ENCODE results near the gene UTRN. TPM values are rescaled to one million over a fixed set of nuclear protein-coding genes. Genes with fewer than 3 reads are reported as not detected.
A peak's percentile ranks its signal among the peaks of the same experiment; 100 is the strongest.

The UTRN gene
- total RNA-seq, 1 experiment from 2014 or later: 23.6 TPM

GRCh38 chr6:144283646-144284477 lies 1.3 kb upstream of the UTRN start:
- peak; percentile 41 for DNase-seq (ENCODE audit: low spot score)

- DNase-seq (ENCODE audit: low spot score): no peak
Measured at GRCh38 chr6:144284478-144284782, 705 bp upstream of the UTRN start.

- peak; percentile 59 for DNase-seq (ENCODE audit: low spot score)
Measured at GRCh38 chr6:144285548-144285797, 338 bp downstream of the UTRN start.

GRCh38 chr6:144285798-144286502 lies 815 bp downstream of the UTRN start:
- no peak for DNase-seq (ENCODE audit: low spot score)

- DNase-seq (ENCODE audit: low spot score): peak; percentile 86
Measured at GRCh38 chr6:144286503-144287393, 1.6 kb downstream of the UTRN start.

- no peak for DNase-seq (ENCODE audit: low spot score)
Measured at GRCh38 chr6:144289006-144289405, 3.9 kb downstream of the UTRN start.

- no peak for DNase-seq (ENCODE audit: low spot score)
Measured at GRCh38 chr6:144292372-144292771, 7.2 kb downstream of the UTRN start.

- DNase-seq (ENCODE audit: low spot score): no peak
Measured at GRCh38 chr6:144294016-144294415, 8.9 kb downstream of the UTRN start.

GRCh38 chr6:144295211-144295610 lies 10.1 kb downstream of the UTRN start:
- DNase-seq (ENCODE audit: low spot score): no peak

GRCh38 chr6:144295981-144296767 lies 11.0 kb downstream of the UTRN start:
- no peak for DNase-seq (ENCODE audit: low spot score)

- DNase-seq (ENCODE audit: low spot score): peak; percentile 8
Measured at GRCh38 chr6:144296973-144297372, 11.8 kb downstream of the UTRN start.

- peak; percentile 5 for DNase-seq (ENCODE audit: low spot score)
Measured at GRCh38 chr6:144297511-144298100, 12.5 kb downstream of the UTRN start.

- DNase-seq (ENCODE audit: low spot score): no peak
Measured at GRCh38 chr6:144298194-144298593, 13.1 kb downstream of the UTRN start.

GRCh38 chr6:144298916-144299315 lies 13.8 kb downstream of the UTRN start:
- DNase-seq (ENCODE audit: low spot score): no peak

GRCh38 chr6:144302701-144303372 lies 17.7 kb downstream of the UTRN start:
- no peak for DNase-seq (ENCODE audit: low spot score)

- no peak for DNase-seq (ENCODE audit: low spot score)
Measured at GRCh38 chr6:144304223-144304848, 19.2 kb downstream of the UTRN start.

- DNase-seq (ENCODE audit: low spot score): no peak
Measured at GRCh38 chr6:144305567-144305966, 20.4 kb downstream of the UTRN start.

GRCh38 chr6:144305985-144306384 lies 20.9 kb downstream of the UTRN start:
- DNase-seq (ENCODE audit: low spot score): no peak

GRCh38 chr6:144307880-144308279 lies 22.7 kb downstream of the UTRN start:
- DNase-seq (ENCODE audit: low spot score): no peak

GRCh38 chr6:144310765-144311164 lies 25.6 kb downstream of the UTRN start:
- DNase-seq (ENCODE audit: low spot score): no peak
